ENCODE measurements around the gene OR6S1. TPM values are rescaled to one million over a fixed set of nuclear protein-coding genes. Genes with fewer than 3 reads are reported as not detected.

Gene OR6S1
- total and polyA plus RNA-seq, 9 donors = not detected

DNA sequence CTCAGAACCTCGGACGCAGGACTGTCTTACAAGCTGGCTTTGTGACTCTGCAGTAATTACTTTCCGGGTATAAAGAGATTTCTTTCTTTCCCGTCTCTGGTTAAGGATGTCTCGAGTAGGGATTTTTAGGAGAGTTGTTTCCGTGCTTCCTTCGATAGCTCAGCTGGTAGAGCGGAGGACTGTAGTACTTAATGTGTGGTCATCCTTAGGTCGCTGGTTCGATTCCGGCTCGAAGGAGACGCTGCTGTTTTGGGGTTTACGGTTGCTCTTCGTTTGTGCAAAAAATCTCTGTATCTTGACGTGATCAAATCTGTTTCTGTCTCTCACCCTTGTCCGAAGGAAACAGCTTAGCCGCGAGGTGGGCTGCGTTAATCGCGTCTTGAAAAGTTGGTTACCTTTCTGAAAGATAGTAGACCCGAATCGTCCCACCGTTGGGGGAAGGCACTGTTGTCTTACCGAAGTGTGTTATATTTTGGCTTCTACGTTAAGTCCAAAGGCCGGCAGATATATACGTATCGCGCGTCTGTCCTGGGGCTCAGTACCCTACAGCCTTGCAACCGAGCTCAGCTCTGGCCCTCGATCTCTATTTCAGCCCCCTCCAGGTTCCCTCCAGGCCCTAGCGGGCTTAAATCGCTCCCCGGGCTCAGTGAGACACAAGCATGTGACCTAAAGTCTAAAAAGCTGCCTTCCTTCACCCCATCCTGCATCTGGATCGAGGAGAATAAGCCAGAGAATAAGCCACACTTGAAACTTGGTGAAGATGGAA lies 41.8 kb upstream of the OR6S1 start:
- TF ChIP-seq EP300 (IDR thresholded peaks at IDR 0.05) = peak; percentile 29
- TF ChIP-seq, protein P1, sequence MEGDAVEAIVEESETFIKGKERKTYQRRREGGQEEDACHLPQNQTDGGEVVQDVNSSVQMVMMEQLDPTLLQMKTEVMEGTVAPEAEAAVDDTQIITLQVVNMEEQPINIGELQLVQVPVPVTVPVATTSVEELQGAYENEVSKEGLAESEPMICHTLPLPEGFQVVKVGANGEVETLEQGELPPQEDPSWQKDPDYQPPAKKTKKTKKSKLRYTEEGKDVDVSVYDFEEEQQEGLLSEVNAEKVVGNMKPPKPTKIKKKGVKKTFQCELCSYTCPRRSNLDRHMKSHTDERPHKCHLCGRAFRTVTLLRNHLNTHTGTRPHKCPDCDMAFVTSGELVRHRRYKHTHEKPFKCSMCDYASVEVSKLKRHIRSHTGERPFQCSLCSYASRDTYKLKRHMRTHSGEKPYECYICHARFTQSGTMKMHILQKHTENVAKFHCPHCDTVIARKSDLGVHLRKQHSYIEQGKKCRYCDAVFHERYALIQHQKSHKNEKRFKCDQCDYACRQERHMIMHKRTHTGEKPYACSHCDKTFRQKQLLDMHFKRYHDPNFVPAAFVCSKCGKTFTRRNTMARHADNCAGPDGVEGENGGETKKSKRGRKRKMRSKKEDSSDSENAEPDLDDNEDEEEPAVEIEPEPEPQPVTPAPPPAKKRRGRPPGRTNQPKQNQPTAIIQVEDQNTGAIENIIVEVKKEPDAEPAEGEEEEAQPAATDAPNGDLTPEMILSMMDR (IDR thresholded peaks at IDR 0.05) = peak in 1 of 3 donors; percentile 14
- no peak for TF ChIP-seq POLR2A (IDR thresholded peaks at IDR 0.05)
- intact Hi-C loops (cut with DNase I) = loop anchor here (2.0 to 10.0 kb wide), 13 partner anchors 51 to 421 kb away; partner anchors contain the start of genes PARP2 (in 2 of the 4), PIP4P1 (in 2 of the 4), NDRG2 (in 1 of the 4) and TMEM253 (in 1 of the 4)
- H3K4me1 ChIP-seq (ENCODE audit: insufficient read depth) = peaks cover 10% of the 10 kb centered on the region
- no peaks in the 10 kb centered on the region for H3K36me3 ChIP-seq
- peak overlapping the region; percentile 98 for H3K27ac ChIP-seq
- no peaks in the 10 kb centered on the region for H3K27me3 ChIP-seq
- no peaks in the 10 kb centered on the region for H3K9me3 ChIP-seq
- peak; percentile 78 to 85 (median 83) for DNase-seq
- WGBS, 3 donors = 0 to 1% (median 0%) methylated on average over 38 of the region's 38 CpGs
- peak overlapping the region; percentile 82 for H3K4me3 ChIP-seq

DNA sequence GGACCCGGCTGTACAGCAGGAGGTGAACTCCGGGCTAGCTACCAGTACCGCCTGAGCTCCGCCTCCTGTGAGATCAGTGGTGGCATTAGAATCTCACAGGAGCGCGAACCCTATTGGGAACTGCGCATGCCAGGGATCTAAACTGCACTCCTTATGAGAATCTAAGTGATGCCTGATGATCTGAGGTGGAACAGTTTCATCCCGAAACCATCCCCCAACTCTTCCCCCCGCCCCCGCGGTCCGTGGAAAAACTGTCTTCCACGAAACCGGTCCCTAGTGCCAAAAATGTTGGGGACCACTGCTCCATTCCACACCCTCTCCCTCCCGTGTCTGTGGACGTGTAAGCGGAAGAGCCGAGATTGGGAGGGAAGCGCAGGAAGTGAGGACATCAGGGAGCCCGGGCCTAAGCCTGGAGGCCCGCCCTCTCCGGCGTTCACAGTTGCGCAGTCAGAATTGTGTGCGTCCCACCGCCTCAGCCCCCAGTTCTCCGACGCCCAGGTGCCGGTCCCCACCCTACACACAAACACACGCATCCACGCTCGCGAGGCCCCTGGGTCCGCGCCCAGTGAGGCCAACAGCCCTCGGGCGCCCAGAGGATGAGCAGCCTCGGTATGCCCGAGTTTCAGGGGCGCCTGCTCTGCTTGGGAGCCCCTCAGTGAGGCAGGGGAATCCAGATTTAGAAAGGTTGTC lies 41.1 kb upstream of the OR6S1 start:
- TF ChIP-seq POLR2A (IDR thresholded peaks at IDR 0.05) (peak; percentile 99), EP300 (IDR thresholded peaks at IDR 0.05) (no peak)
- TF ChIP-seq, protein P1 (IDR thresholded peaks at IDR 0.05) = peak in 1 of 3 donors; percentile 15
- Histone ChIP-seq H3K27ac (peak overlapping the region; percentile 98), H3K27me3 (no peaks in the 10 kb centered on the region), H3K4me3 (peak overlapping the region; percentile 82), H3K36me3 (no peaks in the 10 kb centered on the region), H3K4me1 (ENCODE audit: insufficient read depth) (peaks cover 8% of the 10 kb centered on the region), H3K9me3 (no peaks in the 10 kb centered on the region)
- intact Hi-C loops (cut with DNase I) = loop anchor here (2.0 to 10.0 kb wide), 13 partner anchors 50 to 422 kb away; partner anchors contain the start of genes PARP2 (in 2 of the 4), PIP4P1 (in 2 of the 4), NDRG2 (in 1 of the 4) and TMEM253 (in 1 of the 4)
- 1% methylated on average over 33 to 40 of the region's 40 CpGs for WGBS, 3 donors
- DNase-seq = peak; percentile 92 to 95 (median 92)

DNA sequence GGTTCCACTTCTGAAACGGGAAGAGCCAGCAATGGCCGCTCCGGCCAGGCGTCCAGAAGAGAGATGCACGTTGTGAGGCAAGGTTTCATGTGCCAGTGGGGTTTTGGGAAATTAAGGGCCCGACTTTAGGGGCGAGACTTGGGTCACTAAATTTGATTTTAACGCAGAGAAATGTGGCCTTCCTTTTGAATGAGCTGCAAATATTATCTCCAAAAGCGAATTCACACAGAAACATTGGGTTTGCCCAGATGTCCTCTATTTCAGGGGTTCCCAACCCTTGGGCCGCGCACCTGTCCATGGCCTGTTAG lies 40.6 kb upstream of the OR6S1 start:
- no peak for TF ChIP-seq EP300 (IDR thresholded peaks at IDR 0.05)
- TF ChIP-seq, protein P1 (IDR thresholded peaks at IDR 0.05) = no peak
- TF ChIP-seq POLR2A (IDR thresholded peaks at IDR 0.05) = no peak
- 0 to 2% (median 0%) methylated on average over 11 of the region's 11 CpGs for WGBS, 3 donors
- DNase-seq = peak in 1 of 5 donors; percentile 47
- Histone ChIP-seq H3K4me3 (peak overlapping the region; percentile 82), H3K4me1 (ENCODE audit: insufficient read depth) (peaks cover 4% of the 10 kb centered on the region), H3K36me3 (no peaks in the 10 kb centered on the region), H3K27me3 (no peaks in the 10 kb centered on the region), H3K9me3 (no peaks in the 10 kb centered on the region), H3K27ac (peak overlapping the region; percentile 98)
- intact Hi-C loops (cut with DNase I) = loop anchor here (2.0 to 10.0 kb wide), 13 partner anchors 50 to 423 kb away; partner anchors contain the start of genes PARP2 (in 2 of the 4), PIP4P1 (in 2 of the 4), NDRG2 (in 1 of the 4) and TMEM253 (in 1 of the 4)

DNA sequence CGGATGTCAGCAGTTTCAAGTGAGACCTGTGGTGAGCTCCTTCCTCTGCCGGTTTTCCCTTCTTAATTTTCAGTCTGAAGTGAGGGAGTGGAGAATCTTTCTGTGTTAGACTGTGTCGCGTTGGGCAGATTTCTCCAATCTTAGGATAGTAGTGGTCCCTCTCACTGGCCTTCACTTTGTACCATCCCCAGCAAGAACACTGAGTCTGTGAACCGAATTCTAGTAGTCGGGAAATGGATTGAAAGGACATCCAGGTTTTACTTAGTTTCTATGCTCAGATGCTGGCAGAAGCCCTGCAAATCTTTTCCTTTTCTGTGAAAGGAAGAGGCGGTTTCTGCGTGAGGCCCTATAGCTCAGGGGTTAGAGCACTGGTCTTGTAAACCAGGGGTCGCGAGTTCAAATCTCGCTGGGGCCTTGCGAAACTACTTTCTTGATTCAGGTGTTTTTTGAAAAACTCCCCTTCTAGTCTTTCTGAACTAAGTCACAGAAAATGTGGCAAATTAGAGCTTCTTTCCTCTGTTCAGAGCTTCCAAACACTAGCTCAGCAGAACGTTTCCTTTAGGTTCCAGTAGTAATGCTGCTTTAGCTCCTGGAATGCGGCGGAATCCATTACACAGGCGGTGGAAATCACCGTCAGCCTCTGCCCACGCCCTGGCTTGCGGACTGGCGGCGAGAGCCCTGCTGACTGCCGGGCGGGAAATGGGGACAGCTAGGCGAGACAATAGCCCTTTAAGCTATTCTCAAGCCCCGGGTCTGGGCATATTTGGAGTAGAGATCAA lies 40.0 kb upstream of the OR6S1 start:
- Histone ChIP-seq H3K27me3 (no peaks in the 10 kb centered on the region), H3K4me3 (peak overlapping the region; percentile 82), H3K9me3 (no peaks in the 10 kb centered on the region), H3K36me3 (no peaks in the 10 kb centered on the region), H3K4me1 (ENCODE audit: insufficient read depth) (peaks cover 4% of the 10 kb centered on the region), H3K27ac (peak overlapping the region; percentile 98)
- peak; percentile 73 to 86 (median 86) for DNase-seq
- 0 to 1% (median 1%) methylated on average over 25 of the region's 25 CpGs for WGBS, 3 donors
- intact Hi-C loops (cut with DNase I) = loop anchor here (2.0 to 10.0 kb wide), 13 partner anchors 49 to 423 kb away; partner anchors contain the start of genes PARP2 (in 2 of the 4), PIP4P1 (in 2 of the 4), NDRG2 (in 1 of the 4) and TMEM253 (in 1 of the 4)
- TF ChIP-seq, protein P1 (IDR thresholded peaks at IDR 0.05) = peak in 1 of 3 donors; percentile 7
- TF ChIP-seq EP300 (IDR thresholded peaks at IDR 0.05) = no peak

Measured in ovary (tissue), 9 donors.